H9 (cell line): ENCODE results near the gene FA2H. TPM values are rescaled to one million over a fixed set of nuclear protein-coding genes. Genes with fewer than 3 reads are reported as not detected.

Experiments used
- DNase-seq: peaks from one replicate; pipeline ENCODE4 v3.0.0-alpha.2; 2017
- H2AFZ ChIP-seq: one replicate; pipeline ENCODE4 v1.6.1; 2013; ENCODE audit warnings: mild to moderate bottlenecking, low read length, control low read depth, moderate library complexity
- H2AK5ac ChIP-seq: 2 replicates; pipeline ENCODE4 v1.6.1; 2013; ENCODE audit warnings: low read length, control low read depth, mixed read lengths; ENCODE audit not compliant: insufficient read length
- H2BK120ac ChIP-seq: one replicate; pipeline ENCODE4 v1.6.1; 2013; ENCODE audit warnings: low read depth, mild to moderate bottlenecking, low read length, control low read depth, inconsistent platforms; ENCODE audit not compliant: poor library complexity, severe bottlenecking
- H2BK12ac ChIP-seq: 2 replicates; pipeline ENCODE4 v1.6.1; 2013; ENCODE audit warnings: low read length, control low read depth, mixed read lengths, low read depth; ENCODE audit not compliant: insufficient read length
- H2BK15ac ChIP-seq: 2 replicates; pipeline ENCODE4 v1.6.1; 2013; ENCODE audit warnings: low read depth, low read length, control low read depth
- H2BK20ac ChIP-seq: one replicate; pipeline ENCODE4 v1.6.1; 2013; ENCODE audit warnings: low read depth, mild to moderate bottlenecking, low read length, control low read depth, inconsistent platforms; ENCODE audit not compliant: poor library complexity, severe bottlenecking
- H2BK5ac ChIP-seq: 2 replicates; pipeline ENCODE4 v1.6.1; 2013; ENCODE audit warnings: low read length, control low read depth, mixed read lengths; ENCODE audit not compliant: insufficient read length
- H3K14ac ChIP-seq: 2 replicates; pipeline ENCODE4 v1.6.1; 2013; ENCODE audit warnings: low read length, control low read depth; ENCODE audit not compliant: insufficient read depth
- H3K18ac ChIP-seq: 2 replicates; pipeline ENCODE4 v1.6.1; 2013; ENCODE audit warnings: low read depth, mild to moderate bottlenecking, mixed read lengths, low read length, control low read depth; ENCODE audit not compliant: insufficient read length
- H3K23ac ChIP-seq: 2 replicates; pipeline ENCODE4 v1.6.1; 2013; ENCODE audit warnings: low read length, control low read depth, mixed read lengths, low read depth; ENCODE audit not compliant: insufficient read length
- H3K23me2 ChIP-seq: 2 replicates; pipeline ENCODE4 v1.6.1; 2013; ENCODE audit warnings: low read depth, mild to moderate bottlenecking, mixed read lengths, low read length, control low read depth; ENCODE audit not compliant: insufficient read length, poor library complexity, severe bottlenecking
- H3K27ac ChIP-seq: 2 replicates; pipeline ENCODE4 v1.5.1; 2013; ENCODE audit warnings: low read length, control low read depth, mixed read lengths, low read depth; ENCODE audit not compliant: insufficient read length
- H3K27me3 ChIP-seq: 2 replicates; pipeline ENCODE4 v1.6.1; 2013; ENCODE audit warnings: low read length, control low read depth, inconsistent platforms; ENCODE audit not compliant: insufficient read depth
- H3K4ac ChIP-seq: 2 replicates; pipeline ENCODE4 v1.6.1; 2013; ENCODE audit warnings: low read depth, mild to moderate bottlenecking, control low read depth, inconsistent platforms, low read length, moderate library complexity
- H3K4me1 ChIP-seq: 2 replicates; pipeline ENCODE4 v1.6.1; 2013; ENCODE audit warnings: low read length, control low read depth, inconsistent platforms; ENCODE audit not compliant: insufficient read depth
- H3K4me2 ChIP-seq: 2 replicates; pipeline ENCODE4 v1.6.1; 2013; ENCODE audit warnings: low read length, control low read depth, mixed read lengths; ENCODE audit not compliant: insufficient read length, insufficient read depth
- H3K56ac ChIP-seq: 2 replicates; pipeline ENCODE4 v1.6.1; 2013; ENCODE audit warnings: low read depth, mild to moderate bottlenecking, mixed read lengths, low read length, control low read depth; ENCODE audit not compliant: insufficient read length
- H3K79me1 ChIP-seq: 2 replicates; pipeline ENCODE4 v1.6.1; 2013; ENCODE audit warnings: low read depth, mild to moderate bottlenecking, moderate library complexity, low read length, control low read depth, inconsistent platforms; ENCODE audit not compliant: insufficient read depth, poor library complexity, severe bottlenecking
- H3K79me2 ChIP-seq: 2 replicates; pipeline ENCODE4 v1.6.1; 2013; ENCODE audit warnings: low read length, control low read depth, inconsistent platforms; ENCODE audit not compliant: insufficient read depth
- H3K9ac ChIP-seq: 2 replicates; pipeline ENCODE4 v1.6.1; 2013; ENCODE audit warnings: low read length, control low read depth, mixed read lengths; ENCODE audit not compliant: insufficient read length; ENCODE audit errors: extremely low read depth
- H3K9me3 ChIP-seq: one replicate; pipeline ENCODE4 v1.6.1; 2013; ENCODE audit warnings: low read depth, low read length, inconsistent platforms; ENCODE audit not compliant: control insufficient read depth
- H3T11ph ChIP-seq: one replicate; pipeline ENCODE4 v1.6.1; 2013; ENCODE audit warnings: mild to moderate bottlenecking, low read length, control low read depth, inconsistent platforms
- H4K20me1 ChIP-seq: one replicate; pipeline ENCODE4 v1.6.1; 2013; ENCODE audit not compliant: control insufficient read depth, insufficient read length, insufficient read depth
- H4K5ac ChIP-seq: 2 replicates; pipeline ENCODE4 v1.6.1; 2013; ENCODE audit warnings: low read depth, mild to moderate bottlenecking, mixed read lengths, low read length, control low read depth; ENCODE audit not compliant: insufficient read length
- H4K8ac ChIP-seq: replicated peaks from 2 replicates; pipeline ENCODE4 v1.6.1; 2013; ENCODE audit warnings: low read length, control low read depth, mixed read lengths, low read depth; ENCODE audit not compliant: insufficient read length
- H4K91ac ChIP-seq: 2 replicates; pipeline ENCODE4 v1.6.1; 2013; ENCODE audit warnings: low read depth, mild to moderate bottlenecking, moderate library complexity, mixed read lengths, low read length, control low read depth; ENCODE audit not compliant: insufficient read length
- H3K27ac Mint-ChIP-seq, 3 experiments: 2 replicates in 2 of 3; 3 replicates in 1 of 3; pipeline ENCODE4 v1.8.0; 2020 to 2021; ENCODE audit warnings: mixed read lengths in 3 of 3, mild to moderate bottlenecking in 1 of 3, moderate library complexity in 1 of 3
- H3K27me3 Mint-ChIP-seq: 2 replicates; pipeline ENCODE4 v1.8.0; 2021; ENCODE audit warnings: low read depth, mild to moderate bottlenecking, moderate library complexity, mixed read lengths
- H3K36me3 Mint-ChIP-seq, 3 experiments: 2 replicates in 2 of 3; 3 replicates in 1 of 3; pipeline ENCODE4 v1.8.0; 2020 to 2021; ENCODE audit warnings: low read depth in 3 of 3, mixed read lengths in 3 of 3; ENCODE audit not compliant: insufficient read depth in 1 of 3
- H3K4me1 Mint-ChIP-seq, 2 experiments: 2 replicates each; pipeline ENCODE4 v1.8.0; 2020; ENCODE audit warnings: mixed read lengths in 2 of 2
- H3K4me3 Mint-ChIP-seq, 2 experiments: 2 replicates in 1 of 2; 3 replicates in 1 of 2; pipeline ENCODE4 v1.8.0; 2020 to 2021; ENCODE audit warnings: mild to moderate bottlenecking in 2 of 2, mixed read lengths in 2 of 2, moderate library complexity in 1 of 2
- H3K9me3 Mint-ChIP-seq, 2 experiments: 2 replicates in 1 of 2; 3 replicates in 1 of 2; pipeline ENCODE4 v1.8.0; 2020; ENCODE audit warnings: mild to moderate bottlenecking in 2 of 2, mixed read lengths in 2 of 2, moderate library complexity in 1 of 2
- WGBS: extraction: QIAGEN DNeasy Blood & Tissue Kit; methylation state at CpG from one replicate; pipeline ENCODE4 v1.1.7; 2013; ENCODE audit warnings: missing lambda C conversion rate, low lambda C conversion rate, mixed read lengths; ENCODE audit not compliant: insufficient read length; ENCODE audit errors: extremely low coverage; 5-methylcytosine and 5-hydroxymethylcytosine counted together
- total RNA-seq: library from RNA; stranded (reverse); gene quantifications from 2 replicates; pipeline ENCODE4 v1.2.1, GENCODE V29; 2021
- TF ChIP-seq, protein P1 (sequence below): fragments of 200-600 bp; sonication (generic); conservative IDR thresholded peaks from 3 replicates; pipeline ENCODE4 v1.8.0; 2021; ENCODE audit warnings: antibody characterized with exemption, mild to moderate bottlenecking

Gene FA2H
- total RNA-seq, 1 experiment from 2014 or later = 25.1 TPM

DNA sequence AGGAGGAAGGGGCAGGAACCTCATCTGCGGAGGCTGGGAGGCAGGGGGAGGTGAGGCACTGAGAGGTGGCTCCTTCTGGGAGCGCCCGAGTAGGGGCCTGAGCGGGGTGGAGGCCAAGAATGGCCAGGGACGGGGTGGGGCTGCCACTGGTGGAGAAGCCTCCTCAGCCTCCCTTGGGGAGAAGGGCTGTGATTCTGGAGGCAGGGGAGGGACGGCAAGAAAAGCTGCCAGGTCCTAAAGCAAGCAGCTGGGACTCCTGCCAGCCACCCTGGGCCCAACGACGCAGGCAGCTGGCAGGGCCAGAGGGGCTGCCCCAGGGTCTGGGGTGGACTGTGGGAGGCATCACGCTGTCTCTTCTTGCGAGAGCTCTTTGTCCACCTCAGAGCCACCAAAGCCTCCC is 61.3 kb downstream of the FA2H start:
- Histone ChIP-seq H4K8ac (no peak overlapping the region), H3K4me1 (no peaks in the 10 kb centered on the region), H4K20me1 (no peaks in the 10 kb centered on the region), H3K56ac (no peak overlapping the region), H3K9ac (no peak overlapping the region), H3K79me2 (no peaks in the 10 kb centered on the region), H3K27ac (no peak overlapping the region), H3K4me2 (no peak overlapping the region), H4K91ac (no peak overlapping the region), H3T11ph (no peak overlapping the region), H3K23ac (no peak overlapping the region), H3K79me1 (no peaks in the 10 kb centered on the region), H3K4ac (no peak overlapping the region), H3K9me3 (no peaks in the 10 kb centered on the region), H2BK20ac (no peak overlapping the region), H2AFZ (no peak overlapping the region), H3K23me2 (no peaks in the 10 kb centered on the region), H3K14ac (no peak overlapping the region), H4K5ac (no peak overlapping the region), H2BK5ac (no peak overlapping the region), H2BK120ac (no peak overlapping the region), H2BK12ac (no peak overlapping the region), H3K18ac (no peak overlapping the region), H2AK5ac (no peak overlapping the region), H3K27me3 (no peaks in the 10 kb centered on the region), H2BK15ac (no peak overlapping the region; the same call in 1 of the 2 replicates)
- Mint-ChIP-seq H3K9me3 (no peaks in the 10 kb centered on the region), H3K36me3 (peaks cover 0 to 3% (median 0%) of the 10 kb centered on the region in 3 experiments; a peak in 2 of 7 replicates), H3K4me3 (no peak overlapping the region), H3K4me1 (peaks cover 2 to 9% of the 10 kb centered on the region in 2 experiments), H3K27ac (no peak overlapping the region; a peak in 1 of 7 replicates), H3K27me3 (peaks cover 2% of the 10 kb centered on the region)
- WGBS = no CpG with 5 or more reads among the region's 10 CpGs
- TF ChIP-seq, protein P1, sequence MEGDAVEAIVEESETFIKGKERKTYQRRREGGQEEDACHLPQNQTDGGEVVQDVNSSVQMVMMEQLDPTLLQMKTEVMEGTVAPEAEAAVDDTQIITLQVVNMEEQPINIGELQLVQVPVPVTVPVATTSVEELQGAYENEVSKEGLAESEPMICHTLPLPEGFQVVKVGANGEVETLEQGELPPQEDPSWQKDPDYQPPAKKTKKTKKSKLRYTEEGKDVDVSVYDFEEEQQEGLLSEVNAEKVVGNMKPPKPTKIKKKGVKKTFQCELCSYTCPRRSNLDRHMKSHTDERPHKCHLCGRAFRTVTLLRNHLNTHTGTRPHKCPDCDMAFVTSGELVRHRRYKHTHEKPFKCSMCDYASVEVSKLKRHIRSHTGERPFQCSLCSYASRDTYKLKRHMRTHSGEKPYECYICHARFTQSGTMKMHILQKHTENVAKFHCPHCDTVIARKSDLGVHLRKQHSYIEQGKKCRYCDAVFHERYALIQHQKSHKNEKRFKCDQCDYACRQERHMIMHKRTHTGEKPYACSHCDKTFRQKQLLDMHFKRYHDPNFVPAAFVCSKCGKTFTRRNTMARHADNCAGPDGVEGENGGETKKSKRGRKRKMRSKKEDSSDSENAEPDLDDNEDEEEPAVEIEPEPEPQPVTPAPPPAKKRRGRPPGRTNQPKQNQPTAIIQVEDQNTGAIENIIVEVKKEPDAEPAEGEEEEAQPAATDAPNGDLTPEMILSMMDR = no peak
- no peak for DNase-seq
